Measurements from ENCODE around the gene PDE3A. TPM values are rescaled to one million over a fixed set of nuclear protein-coding genes. Genes with fewer than 3 reads are reported as not detected.

The PDE3A gene
- total RNA-seq, 1 experiment from 2014 or later, result 19.9 TPM

- H3K9me3 Mint-ChIP-seq (ENCODE audit: low read depth, unreplicated experiment), result no peaks in the 10 kb centered on the region
- H3K27me3 Mint-ChIP-seq (ENCODE audit: unreplicated experiment), result no peaks in the 10 kb centered on the region
- DNase-seq, result no peak
- no peaks in the 10 kb centered on the region for H3K4me1 Mint-ChIP-seq (ENCODE audit: low read depth, unreplicated experiment)
- intact Hi-C loops (cut with micrococcal nuclease; ENCODE audit: unreplicated experiment), result no loop called here
- no peak within 1 kb of the TSS for H3K27ac Mint-ChIP-seq (ENCODE audit: unreplicated experiment)
- H3K4me3 Mint-ChIP-seq (ENCODE audit: low read depth, unreplicated experiment), result no peak within 1 kb of the TSS
- TF ChIP-seq CTCF (IDR thresholded peaks at IDR 0.05; ENCODE audit: unreplicated experiment), result no peak
- no peaks in the 10 kb centered on the region for H3K36me3 Mint-ChIP-seq (ENCODE audit: insufficient read depth, unreplicated experiment)
- BruUV-seq (replicated peaks), result no TSS peak
- CTCF ChIA-PET, result no interaction called here
These were observed 326.9 kb downstream of the PDE3A start, which contains the start of gene SLCO1C1 for GRCh38 chr12:20695232-20695631. SLCO1C1 (plus strand) TSS chr12:20695332; CDS start chr12:20699577, 4,245 bp downstream.

GRCh38 chr12:20696181-20696905 lies 328.0 kb downstream of the PDE3A start:
- no peak overlapping the region for H3K4me3 Mint-ChIP-seq (ENCODE audit: low read depth, unreplicated experiment)
- BruUV-seq (replicated peaks), result no TSS peak
- no peak for TF ChIP-seq CTCF (IDR thresholded peaks at IDR 0.05; ENCODE audit: unreplicated experiment)
- CTCF ChIA-PET, result no interaction called here
- H3K36me3 Mint-ChIP-seq (ENCODE audit: insufficient read depth, unreplicated experiment), result no peaks in the 10 kb centered on the region
- no peak for DNase-seq
- intact Hi-C loops (cut with micrococcal nuclease; ENCODE audit: unreplicated experiment), result no loop called here
- no peaks in the 10 kb centered on the region for H3K4me1 Mint-ChIP-seq (ENCODE audit: low read depth, unreplicated experiment)
- H3K27ac Mint-ChIP-seq (ENCODE audit: unreplicated experiment), result no peak overlapping the region
- H3K27me3 Mint-ChIP-seq (ENCODE audit: unreplicated experiment), result no peaks in the 10 kb centered on the region
- H3K9me3 Mint-ChIP-seq (ENCODE audit: low read depth, unreplicated experiment), result no peaks in the 10 kb centered on the region

GRCh38 chr12:20701106-20701505 lies 332.8 kb downstream of the PDE3A start:
- BruUV-seq (replicated peaks), result no TSS peak
- no peaks in the 10 kb centered on the region for H3K27me3 Mint-ChIP-seq (ENCODE audit: unreplicated experiment)
- H3K4me1 Mint-ChIP-seq (ENCODE audit: low read depth, unreplicated experiment), result no peaks in the 10 kb centered on the region
- H3K27ac Mint-ChIP-seq (ENCODE audit: unreplicated experiment), result no peak overlapping the region
- DNase-seq, result no peak
- H3K9me3 Mint-ChIP-seq (ENCODE audit: low read depth, unreplicated experiment), result no peaks in the 10 kb centered on the region
- CTCF ChIA-PET, result no interaction called here
- H3K4me3 Mint-ChIP-seq (ENCODE audit: low read depth, unreplicated experiment), result no peak overlapping the region
- TF ChIP-seq CTCF (IDR thresholded peaks at IDR 0.05; ENCODE audit: unreplicated experiment), result no peak
- intact Hi-C loops (cut with micrococcal nuclease; ENCODE audit: unreplicated experiment), result no loop called here
- H3K36me3 Mint-ChIP-seq (ENCODE audit: insufficient read depth, unreplicated experiment), result no peaks in the 10 kb centered on the region

- no TSS peak for BruUV-seq (replicated peaks)
These were observed 336.5 kb downstream of the PDE3A start for GRCh38 chr12:20704860-20705259.

More at GRCh38 chr12:20704860-20705259, 336.5 kb downstream of the PDE3A start:
- DNase-seq, result no peak
- Mint-ChIP-seq H3K27me3 (ENCODE audit: unreplicated experiment) (no peaks in the 10 kb centered on the region), H3K9me3 (ENCODE audit: low read depth, unreplicated experiment) (no peaks in the 10 kb centered on the region), H3K4me3 (ENCODE audit: low read depth, unreplicated experiment) (no peak overlapping the region), H3K36me3 (ENCODE audit: insufficient read depth, unreplicated experiment) (no peaks in the 10 kb centered on the region), H3K27ac (ENCODE audit: unreplicated experiment) (no peak overlapping the region), H3K4me1 (ENCODE audit: low read depth, unreplicated experiment) (no peaks in the 10 kb centered on the region)
- intact Hi-C loops (cut with micrococcal nuclease; ENCODE audit: unreplicated experiment), result no loop called here
- CTCF ChIA-PET, result no interaction called here
- TF ChIP-seq CTCF (IDR thresholded peaks at IDR 0.05; ENCODE audit: unreplicated experiment), result no peak
